Brain pericyte (primary cell): ENCODE data around the gene OR1M1.

Experiments
- DNase-seq: peaks from one replicate; pipeline ENCODE4 v3.0.0-alpha.2; 2012; ENCODE audit warnings: low read depth, low spot score

OR1M1 gene

DNA sequence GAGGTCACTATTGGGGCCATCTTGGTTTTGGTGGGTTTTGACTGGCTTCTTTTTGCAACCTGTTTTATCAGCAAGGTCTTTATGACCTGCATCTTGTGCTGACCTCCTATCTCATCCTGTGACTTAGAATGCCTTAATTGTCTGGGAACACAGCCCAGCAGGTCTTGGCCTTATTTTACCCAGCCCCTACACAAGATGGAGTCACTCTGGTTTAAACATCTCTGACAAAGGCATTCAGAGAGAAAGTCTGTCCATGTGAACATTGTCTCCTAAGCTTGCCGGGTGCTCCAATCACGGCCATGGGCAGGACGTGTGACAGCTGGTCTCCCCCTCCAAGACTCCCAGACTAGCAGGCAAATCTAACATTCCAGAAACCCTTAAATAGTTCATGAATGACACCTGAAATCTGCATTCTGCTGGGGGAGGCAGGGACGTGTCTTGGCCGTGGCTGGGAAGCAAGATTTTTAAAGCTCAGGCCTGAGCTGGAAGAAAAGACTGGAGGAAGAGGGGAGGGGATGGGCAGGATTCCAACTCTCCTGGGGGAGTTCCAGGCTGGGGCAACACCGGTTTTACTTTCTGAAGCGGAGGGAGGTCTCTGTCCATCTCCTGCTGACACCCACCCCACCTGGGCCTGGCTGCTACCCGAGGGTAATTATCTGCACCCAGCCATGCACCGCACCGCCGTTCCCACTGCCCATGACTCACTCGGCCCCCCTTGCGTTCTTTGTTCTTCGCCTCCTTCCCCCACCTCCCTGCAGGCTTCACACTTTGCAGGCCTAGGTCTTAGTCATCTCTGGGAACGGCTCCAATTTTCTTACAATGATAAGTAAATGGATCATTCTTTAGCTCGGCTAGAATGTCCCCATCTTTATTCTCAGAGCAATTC is 11.6 kb upstream of the OR1M1 start:
- peak; percentile 55 for DNase-seq

DNA sequence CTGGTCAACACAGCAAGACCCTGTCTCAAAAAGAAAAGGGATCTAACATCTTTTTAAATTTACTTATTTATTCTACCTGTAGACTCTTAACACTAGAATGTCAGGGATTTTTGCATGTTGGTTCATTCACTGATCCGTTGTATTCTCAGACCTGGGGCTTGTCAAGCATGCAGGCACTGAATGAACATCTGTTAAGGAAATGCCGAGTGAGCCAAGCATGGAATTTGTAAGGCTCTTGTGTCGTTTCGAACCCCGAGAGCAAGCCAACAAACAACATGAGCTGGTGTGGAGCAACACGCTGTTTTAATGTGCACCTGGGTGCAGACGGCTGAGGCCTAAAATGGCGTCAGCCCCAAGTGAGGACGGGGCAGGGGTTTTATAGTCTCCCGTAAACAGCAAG is 10.0 kb upstream of the OR1M1 start:
- no peak for DNase-seq

- DNase-seq = no peak
Measured at GRCh38 chr19:9078651-9079050, 8.2 kb upstream of the OR1M1 start.

DNA sequence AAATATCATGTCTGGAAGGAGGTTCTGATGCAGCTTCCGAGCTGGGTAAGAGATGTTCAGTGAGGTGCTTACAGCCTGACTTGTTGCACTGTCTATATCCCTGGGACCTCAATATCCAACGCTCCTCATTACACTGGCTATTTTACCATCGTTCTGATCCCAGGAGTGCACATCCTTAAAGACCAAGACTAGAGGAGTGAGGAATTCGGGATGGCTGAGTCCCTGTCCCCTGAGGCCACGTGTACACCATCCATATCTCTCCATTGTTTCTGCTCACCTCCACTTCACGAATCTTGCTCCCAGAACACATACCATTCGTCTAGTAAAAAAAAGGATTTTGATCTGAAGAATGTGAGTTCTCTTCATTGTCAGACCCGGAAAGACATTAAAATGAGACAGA is 20.5 kb downstream of the OR1M1 start, which contains the start of gene OR7G2:
Gene OR7G2 (minus strand): TSS at position 101 of the 400 bp plus-strand sequence. CDS start 4,232 bp downstream, outside the sequence.
- no peak for DNase-seq

DNA sequence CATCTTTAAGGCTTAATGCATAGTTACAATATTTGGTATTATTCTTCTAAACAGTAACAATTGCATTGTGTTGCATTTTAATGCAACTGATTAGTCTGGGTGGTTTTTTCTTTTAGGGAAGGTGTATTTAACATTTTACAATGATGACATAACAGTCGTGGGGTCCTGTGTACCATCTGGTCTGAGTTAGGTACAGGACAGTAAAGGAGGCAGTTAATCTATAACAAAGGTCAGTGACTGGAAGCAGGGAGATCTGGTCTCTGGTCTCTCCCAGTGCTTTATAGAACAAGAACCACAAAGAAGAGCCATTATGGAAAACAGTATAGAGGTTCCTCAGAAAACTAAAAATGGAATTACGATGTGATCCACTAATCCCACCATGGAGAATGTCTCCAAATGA is 23.1 kb downstream of the OR1M1 start:
- DNase-seq = no peak

GRCh38 chr19:9115307-9115813 is 28.5 kb downstream of the OR1M1 start, which contains the start of gene OR7G1:
TSS of gene OR7G1 (minus strand) at chr19:9115763. CDS start at chr19:9115763, 0 bp downstream.
- DNase-seq = no peak

- DNase-seq = no peak
Measured at GRCh38 chr19:9116547-9116946, 29.7 kb downstream of the OR1M1 start.

DNA sequence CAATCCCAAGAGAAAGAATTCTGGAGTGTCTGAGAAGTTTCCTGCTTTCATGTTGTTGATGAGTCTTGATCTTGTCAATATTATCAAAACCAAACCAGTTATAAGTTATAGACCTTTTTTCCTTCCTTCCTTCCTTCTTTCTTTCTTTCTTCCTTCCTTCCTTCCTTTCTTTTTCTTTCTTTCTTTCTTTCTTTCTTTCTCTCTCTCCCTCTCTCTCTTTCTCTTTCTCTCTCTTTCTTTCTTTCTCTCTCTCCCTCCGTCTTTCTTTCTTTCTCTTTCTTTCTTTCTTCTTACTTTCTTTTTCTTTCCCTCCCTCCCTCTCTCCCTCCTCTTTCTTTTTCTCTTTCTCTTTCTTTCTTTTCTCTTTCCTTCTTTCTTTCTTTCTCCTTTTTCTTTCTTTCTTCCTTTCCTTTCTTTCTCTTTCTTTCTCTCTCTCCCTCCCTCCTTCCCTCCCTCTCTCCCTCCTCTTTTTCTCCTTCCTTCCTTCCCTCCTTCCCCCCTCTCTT is 40.1 kb downstream of the OR1M1 start, which contains the start of gene OR7G3:
Gene OR7G3 (minus strand): TSS at position 51 of the 506 bp plus-strand sequence. CDS start 0 bp downstream, at position 51.
- DNase-seq = no peak

GRCh38 chr19:9128171-9128570 is 41.3 kb downstream of the OR1M1 start:
- no peak for DNase-seq

DNA sequence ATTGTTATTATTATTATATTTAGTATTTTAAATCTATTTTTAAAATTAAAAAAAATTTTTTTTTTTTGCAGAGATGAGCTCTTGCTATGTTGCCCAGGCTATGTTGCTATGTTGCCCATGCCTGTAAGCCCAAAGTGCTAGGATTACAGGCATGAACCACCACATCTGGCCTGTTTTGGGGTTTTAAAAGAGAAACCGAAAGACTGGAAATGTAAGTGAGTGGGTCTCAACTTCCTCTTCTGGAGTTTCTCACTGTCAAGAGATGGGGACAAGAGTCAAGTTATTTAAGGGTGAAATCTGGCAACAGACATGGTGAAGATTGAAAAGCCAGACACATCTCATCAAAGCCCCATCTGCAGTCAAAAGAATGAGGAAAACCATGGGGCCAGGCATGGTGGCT is 44.1 kb downstream of the OR1M1 start:
- no peak for DNase-seq

- no peak for DNase-seq
Measured at GRCh38 chr19:9132422-9132821, 45.6 kb downstream of the OR1M1 start.

GRCh38 chr19:9139609-9140158 is 52.8 kb downstream of the OR1M1 start:
- DNase-seq = no peak

DNA sequence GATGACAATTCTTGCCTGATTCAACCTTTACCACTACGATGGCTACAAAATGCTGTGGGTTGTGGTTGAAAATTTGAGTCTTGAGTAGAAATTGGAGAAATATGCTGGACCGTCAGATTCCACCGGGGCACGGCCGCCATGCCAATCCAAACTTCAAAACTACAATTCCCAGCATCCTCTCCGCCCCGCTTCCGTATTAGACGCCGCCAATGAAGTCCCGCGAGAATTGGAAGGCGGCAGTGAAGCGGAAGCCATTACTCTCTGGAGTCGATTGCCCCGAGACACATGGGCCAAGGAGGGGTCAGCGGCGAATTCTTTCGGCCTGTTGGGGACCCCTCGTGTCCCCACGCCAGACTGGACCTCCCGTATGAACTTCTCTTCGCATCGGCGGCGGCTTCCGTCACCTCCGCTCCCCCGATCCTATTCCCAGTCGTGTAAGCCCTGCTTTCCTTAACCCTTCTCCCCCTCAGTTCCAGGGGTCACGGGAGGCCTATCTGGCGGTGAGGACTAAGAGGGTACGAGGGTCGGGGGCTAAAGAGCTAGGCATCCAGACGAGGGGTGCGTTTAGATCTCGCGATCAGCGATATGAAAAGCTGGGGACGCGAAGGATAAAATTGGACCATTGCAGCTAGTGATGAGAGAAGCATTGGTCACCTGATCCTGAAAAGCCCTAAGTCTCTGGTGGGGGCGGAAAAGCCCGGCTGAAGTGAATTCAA is 53.5 kb downstream of the OR1M1 start, which contains the start of gene ZNF317:
Gene ZNF317 (plus strand): TSS at position 239 of the 716 bp plus-strand sequence. CDS start 15,620 bp downstream, outside the sequence.
- DNase-seq = peak; percentile 55

GRCh38 chr19:9144920-9145319 is 58.1 kb downstream of the OR1M1 start:
- no peak for DNase-seq
